Mammary microvascular endothelial cell (primary cell): ENCODE results near the gene PPIP5K2. TPM values are rescaled to one million over a fixed set of nuclear protein-coding genes. Genes with fewer than 3 reads are reported as not detected.

Source experiments
- total RNA-seq: library from RNA; depleted of rRNA; stranded (reverse); fragments of >200 nt; gene quantifications from 2 replicates; pipeline ENCODE4 v1.2.3, GENCODE V29; 2015

Gene PPIP5K2
- 30.8 and 35.2 TPM in 2 replicates for total RNA-seq

DNA sequence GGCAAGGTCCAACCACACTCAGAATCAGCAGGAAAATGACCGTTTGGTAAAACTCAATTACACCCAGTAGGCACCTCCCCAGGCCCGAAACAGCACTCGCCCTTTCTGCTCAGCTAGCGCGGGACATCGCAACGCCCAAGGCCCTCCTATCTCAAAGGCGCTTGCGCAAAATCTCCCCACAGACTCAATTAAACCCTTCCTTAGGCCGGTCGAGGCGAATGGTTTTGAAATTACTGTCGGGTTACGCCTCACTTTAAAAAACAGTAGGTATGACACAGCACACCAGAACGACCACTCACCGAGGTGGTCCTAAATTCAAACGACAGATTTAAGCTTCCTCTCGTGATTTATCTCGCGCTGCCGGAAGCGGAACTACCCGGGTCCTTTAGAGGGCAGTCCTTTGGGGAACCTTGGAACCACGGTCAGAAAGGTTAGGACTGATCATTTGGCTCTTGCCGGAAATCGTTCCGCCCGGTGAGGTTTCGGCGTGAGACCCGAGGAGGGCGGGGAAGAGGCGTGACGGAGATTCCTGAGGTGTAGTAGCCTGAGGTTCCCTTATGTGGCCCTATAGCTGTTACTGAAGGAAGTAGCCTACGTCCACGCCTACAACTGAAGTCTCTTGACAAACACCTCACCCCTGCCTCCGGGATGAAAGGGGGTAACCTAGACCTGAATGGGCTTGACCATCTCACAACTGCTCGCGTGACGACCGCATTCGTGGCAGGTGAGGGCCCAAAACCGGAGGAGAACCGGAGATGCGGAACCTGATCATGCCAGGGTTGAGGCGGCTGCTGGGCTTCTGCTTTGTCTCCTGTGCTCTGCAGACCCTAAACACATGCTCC lies at the start of gene PPIP5K2, which contains the start of gene GIN1:
Gene PPIP5K2, plus strand, starts transcription at position 537 of the 842 bp plus-strand sequence. CDS start 9,289 bp downstream, outside the sequence.
Gene GIN1, minus strand, starts transcription at position 374 of the 842 bp plus-strand sequence. CDS start 11,431 bp downstream, outside the sequence.

DNA sequence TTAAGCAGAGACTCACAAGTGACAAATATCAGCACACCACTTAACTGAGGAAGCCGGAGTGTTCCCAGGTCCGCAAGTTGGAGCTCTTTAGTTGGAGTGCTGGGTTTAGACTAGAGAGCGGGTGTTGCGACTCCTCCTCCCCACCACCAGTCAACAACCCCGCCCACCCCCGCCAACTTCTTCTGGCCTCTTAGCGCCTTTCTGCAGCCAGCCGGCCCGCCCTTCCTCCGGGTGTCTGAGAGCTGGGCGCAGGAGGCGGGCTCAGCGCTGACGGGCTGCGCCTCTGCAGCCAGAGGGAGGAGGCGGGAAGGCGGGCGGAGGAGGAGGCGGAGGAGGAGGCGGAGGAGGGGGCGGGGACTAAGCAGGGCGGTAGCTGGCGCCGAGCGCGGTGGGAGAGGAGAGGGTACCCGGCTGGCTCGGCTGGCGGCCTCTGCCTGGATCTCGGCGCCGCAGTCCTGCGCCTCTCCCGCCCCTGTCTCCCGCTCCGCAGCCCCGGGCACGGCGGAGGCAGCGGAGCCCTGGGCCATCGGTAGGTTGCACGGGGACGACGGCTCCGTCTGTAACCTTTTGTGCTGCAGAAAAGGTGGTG lies 138.4 kb downstream of the PPIP5K2 start, which contains the start of gene MACIR:
Gene MACIR, plus strand, starts transcription at position 396 of the 589 bp plus-strand sequence. CDS start 17,157 bp downstream, outside the sequence.

Other genes with a start within 250 kb of the PPIP5K2 start
- 3.7 and 5.0 TPM in 2 replicates for gene GIN1, start 163 bp upstream of the PPIP5K2 start, total RNA-seq
- 7.4 and 8.0 TPM in 2 replicates for gene MACIR, start 138.5 kb downstream of the PPIP5K2 start, total RNA-seq